Activated naive CD8-positive, alpha-beta T cell treated with anti-CD3 and anti-CD28 coated beads, Interleukin-2, amount 50 U/mL, for 24 hours (primary cell): ENCODE results near the gene PATL1.
A peak's percentile ranks its signal among the peaks of the same experiment; 100 is the strongest.
"Not testable (repeated sequence)": the region's sequence is repeated elsewhere in the genome, so short reads cannot be mapped to it uniquely, and the experiment has no call there.

Experiments
- ATAC-seq: fragments of 150-1000 bp; cut with Tn5 transposase; one replicate; pipeline ENCODE4 v1.10.0; 2021
- DNase-seq: peaks from one replicate; pipeline ENCODE4 v3.0.0; 2021
- H3K27ac Mint-ChIP-seq: one replicate; pipeline ENCODE4 v1.8.0; 2021; ENCODE audit warnings: mild to moderate bottlenecking, mixed read lengths
- H3K27me3 Mint-ChIP-seq: one replicate; pipeline ENCODE4 v1.8.0; 2021; ENCODE audit warnings: mixed read lengths
- H3K36me3 Mint-ChIP-seq: one replicate; pipeline ENCODE4 v1.8.0; 2021; ENCODE audit warnings: low read depth, mixed read lengths
- H3K4me1 Mint-ChIP-seq: one replicate; pipeline ENCODE4 v1.8.0; 2021; ENCODE audit warnings: mixed read lengths
- H3K4me3 Mint-ChIP-seq: one replicate; pipeline ENCODE4 v1.8.0; 2021; ENCODE audit warnings: mild to moderate bottlenecking, moderate library complexity, mixed read lengths
- H3K9me3 Mint-ChIP-seq: one replicate; pipeline ENCODE4 v1.8.0; 2021; ENCODE audit warnings: mixed read lengths

Gene PATL1

GRCh38 chr11:59659981-59660380 is 8.9 kb downstream of the PATL1 start:
- Mint-ChIP-seq H3K9me3 (no peaks in the 10 kb centered on the region), H3K27ac (no peak overlapping the region), H3K4me1 (peaks cover 23% of the 10 kb centered on the region), H3K4me3 (no peak overlapping the region), H3K36me3 (peaks cover 66% of the 10 kb centered on the region), H3K27me3 (no peaks in the 10 kb centered on the region)
- DNase-seq (no peak), ATAC-seq (no peak)

DNA sequence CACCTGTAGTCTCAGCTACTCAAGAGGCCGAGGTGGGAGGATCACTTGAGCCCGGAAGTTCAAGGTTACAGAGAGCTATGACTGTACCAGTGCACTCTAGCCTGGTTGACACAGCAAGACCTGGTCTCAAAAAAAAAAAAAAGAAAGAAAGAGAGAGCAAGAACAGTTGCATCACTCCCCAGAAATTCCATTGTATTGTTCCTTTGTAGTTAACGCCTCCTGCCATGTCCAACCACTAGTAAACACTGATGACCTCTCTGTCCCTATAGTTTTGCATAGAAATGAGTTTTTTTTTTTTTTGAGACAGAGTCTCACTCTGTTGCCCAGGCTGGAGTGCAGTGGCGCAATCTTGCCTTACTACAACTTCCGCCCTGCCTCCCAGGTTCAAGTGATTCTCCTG is 10.8 kb downstream of the PATL1 start:
- peaks cover 69% of the 10 kb centered on the region for H3K36me3 Mint-ChIP-seq
- no peaks in the 10 kb centered on the region for H3K9me3 Mint-ChIP-seq
- no peak overlapping the region for H3K4me3 Mint-ChIP-seq
- peaks cover 11% of the 10 kb centered on the region for H3K4me1 Mint-ChIP-seq
- H3K27ac Mint-ChIP-seq = no peak overlapping the region
- ATAC-seq (no peak), DNase-seq (no peak)
- H3K27me3 Mint-ChIP-seq = no peaks in the 10 kb centered on the region

GRCh38 chr11:59654893-59655292 is 13.9 kb downstream of the PATL1 start:
- Mint-ChIP-seq H3K27ac (no peak overlapping the region), H3K4me3 (no peak overlapping the region), H3K4me1 (no peaks in the 10 kb centered on the region), H3K9me3 (no peaks in the 10 kb centered on the region), H3K36me3 (peaks cover 80% of the 10 kb centered on the region), H3K27me3 (no peaks in the 10 kb centered on the region)
- DNase-seq (no peak), ATAC-seq (no peak)

GRCh38 chr11:59647245-59647980 is 21.4 kb downstream of the PATL1 start:
- H3K4me3 Mint-ChIP-seq = no peak overlapping the region
- H3K36me3 Mint-ChIP-seq = peaks cover 82% of the 10 kb centered on the region
- H3K27me3 Mint-ChIP-seq = no peaks in the 10 kb centered on the region
- no peaks in the 10 kb centered on the region for H3K4me1 Mint-ChIP-seq
- no peak for ATAC-seq
- no peak for DNase-seq
- H3K9me3 Mint-ChIP-seq = no peaks in the 10 kb centered on the region
- no peak overlapping the region for H3K27ac Mint-ChIP-seq

GRCh38 chr11:59644528-59644927 is 24.3 kb downstream of the PATL1 start:
- Mint-ChIP-seq H3K4me1 (no peaks in the 10 kb centered on the region), H3K27ac (no peak overlapping the region), H3K36me3 (peaks cover 77% of the 10 kb centered on the region), H3K27me3 (no peaks in the 10 kb centered on the region), H3K9me3 (no peaks in the 10 kb centered on the region), H3K4me3 (no peak overlapping the region)
- DNase-seq (no peak), ATAC-seq (no peak)

DNA sequence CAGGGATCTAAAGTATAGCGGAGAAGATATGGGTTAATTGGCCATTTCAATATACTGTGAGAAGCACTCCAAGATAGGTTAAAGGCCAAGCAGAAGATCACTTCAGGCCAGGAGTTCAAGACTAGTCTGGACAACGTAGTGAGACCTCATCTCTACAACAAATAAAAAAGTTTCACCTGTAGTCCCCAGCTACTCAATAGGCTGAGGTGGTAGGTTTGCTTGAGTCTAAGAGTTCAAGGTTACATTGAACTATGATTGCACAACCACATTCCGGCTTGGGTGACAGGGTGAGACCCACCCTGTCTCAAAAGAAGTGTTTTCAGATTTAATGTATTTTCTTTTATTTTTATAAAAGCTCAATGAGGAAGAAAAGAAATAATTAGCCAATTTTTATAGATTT is 25.4 kb downstream of the PATL1 start:
- Mint-ChIP-seq H3K27me3 (no peaks in the 10 kb centered on the region), H3K4me1 (no peaks in the 10 kb centered on the region), H3K4me3 (no peak overlapping the region), H3K9me3 (no peaks in the 10 kb centered on the region), H3K36me3 (peaks cover 78% of the 10 kb centered on the region), H3K27ac (no peak overlapping the region)
- no peak for ATAC-seq
- DNase-seq = no peak

GRCh38 chr11:59641156-59641555 is 27.7 kb downstream of the PATL1 start:
- Mint-ChIP-seq H3K9me3 (no peaks in the 10 kb centered on the region), H3K4me3 (no peak overlapping the region), H3K36me3 (peaks cover 81% of the 10 kb centered on the region), H3K4me1 (no peaks in the 10 kb centered on the region), H3K27ac (no peak overlapping the region), H3K27me3 (no peaks in the 10 kb centered on the region)
- ATAC-seq (no peak), DNase-seq (no peak)

DNA sequence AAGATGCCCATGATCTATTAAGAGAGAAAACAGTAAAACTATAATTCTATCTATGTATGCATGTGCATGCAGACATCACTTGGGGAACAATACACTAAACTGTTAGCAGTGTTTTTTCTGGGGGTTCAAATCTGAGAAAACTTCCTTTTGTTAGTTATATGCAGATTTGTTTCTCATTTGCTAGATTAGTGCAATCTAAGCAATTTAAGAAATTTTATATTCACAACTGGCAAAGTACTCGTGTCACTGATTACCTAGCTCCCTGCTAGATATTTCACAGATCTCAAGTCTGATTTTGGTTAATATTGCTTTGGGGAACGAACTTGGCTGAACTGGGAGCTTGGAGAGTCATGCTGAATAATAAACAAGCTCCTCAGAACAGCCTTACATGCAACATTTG is 38.3 kb downstream of the PATL1 start:
- no peak overlapping the region for H3K4me3 Mint-ChIP-seq
- no peak overlapping the region for H3K27ac Mint-ChIP-seq
- no peaks in the 10 kb centered on the region for H3K27me3 Mint-ChIP-seq
- DNase-seq (no peak), ATAC-seq (no peak)
- no peaks in the 10 kb centered on the region for H3K9me3 Mint-ChIP-seq
- no peaks in the 10 kb centered on the region for H3K4me1 Mint-ChIP-seq
- H3K36me3 Mint-ChIP-seq = peaks cover 5% of the 10 kb centered on the region

DNA sequence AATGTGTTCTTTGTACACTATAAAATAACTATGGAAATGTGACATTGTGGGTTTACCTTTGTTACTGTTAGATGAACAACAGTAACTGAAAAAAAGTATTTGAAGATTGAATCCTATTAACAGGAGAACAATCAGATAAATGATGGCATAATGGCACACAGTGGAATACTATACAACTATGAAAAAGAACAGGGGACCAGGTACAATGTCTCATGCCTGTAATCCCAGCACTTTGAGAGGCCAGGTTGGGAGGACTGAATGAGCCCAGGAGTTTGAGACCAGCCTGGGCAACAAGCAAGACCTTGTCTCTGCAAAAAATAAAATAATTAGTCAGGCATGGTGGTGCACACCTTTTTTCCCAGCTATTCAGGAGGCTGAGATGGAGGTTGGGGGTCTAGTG is 38.8 kb downstream of the PATL1 start:
- DNase-seq = no peak
- Mint-ChIP-seq H3K4me1 (no peaks in the 10 kb centered on the region), H3K27ac (no peak overlapping the region), H3K36me3 (peaks cover 3% of the 10 kb centered on the region), H3K4me3 (no peak overlapping the region), H3K27me3 (no peaks in the 10 kb centered on the region), H3K9me3 (no peaks in the 10 kb centered on the region)
- no peak for ATAC-seq

- H3K9me3 Mint-ChIP-seq, DNase-seq, H3K36me3 Mint-ChIP-seq, H3K27me3 Mint-ChIP-seq, H3K4me1 Mint-ChIP-seq, ATAC-seq, H3K27ac Mint-ChIP-seq, H3K4me3 Mint-ChIP-seq: not testable (repeated sequence)
Measured at GRCh38 chr11:59626969-59627368, 41.9 kb downstream of the PATL1 start.

DNA sequence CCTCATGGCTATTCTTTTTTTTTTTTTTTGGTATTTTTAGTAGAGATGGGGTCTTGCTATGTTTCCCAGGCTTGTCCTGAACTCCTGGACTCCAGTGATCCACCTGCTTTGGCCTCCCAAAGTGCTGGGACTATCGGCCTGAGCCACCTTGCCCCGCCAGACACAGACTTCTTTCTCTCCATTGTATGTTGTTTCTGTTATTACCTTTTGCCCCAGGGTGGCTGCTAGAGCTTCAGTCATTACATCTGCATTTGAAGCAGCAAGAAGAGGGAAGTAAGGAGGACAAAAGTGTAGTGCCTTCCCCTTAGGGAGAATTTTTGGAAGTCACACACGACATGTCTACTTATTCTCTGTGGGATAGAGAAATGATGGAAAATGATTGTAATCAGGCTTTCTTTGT is 43.1 kb downstream of the PATL1 start:
- Mint-ChIP-seq H3K4me3 (no peak overlapping the region), H3K27me3 (no peaks in the 10 kb centered on the region), H3K9me3 (no peaks in the 10 kb centered on the region), H3K36me3 (peaks cover 3% of the 10 kb centered on the region), H3K4me1 (no peaks in the 10 kb centered on the region), H3K27ac (no peak overlapping the region)
- ATAC-seq = no peak
- DNase-seq = no peak

- peaks cover 5% of the 10 kb centered on the region for H3K36me3 Mint-ChIP-seq
- H3K9me3 Mint-ChIP-seq = no peaks in the 10 kb centered on the region
- peaks cover 2% of the 10 kb centered on the region for H3K27me3 Mint-ChIP-seq
- peaks cover 40% of the 10 kb centered on the region for H3K4me1 Mint-ChIP-seq
- DNase-seq (no peak), ATAC-seq (no peak)
- H3K27ac Mint-ChIP-seq = no peak overlapping the region
- H3K4me3 Mint-ChIP-seq = no peak overlapping the region
Measured at GRCh38 chr11:59617876-59618275, 51.0 kb downstream of the PATL1 start.

DNA sequence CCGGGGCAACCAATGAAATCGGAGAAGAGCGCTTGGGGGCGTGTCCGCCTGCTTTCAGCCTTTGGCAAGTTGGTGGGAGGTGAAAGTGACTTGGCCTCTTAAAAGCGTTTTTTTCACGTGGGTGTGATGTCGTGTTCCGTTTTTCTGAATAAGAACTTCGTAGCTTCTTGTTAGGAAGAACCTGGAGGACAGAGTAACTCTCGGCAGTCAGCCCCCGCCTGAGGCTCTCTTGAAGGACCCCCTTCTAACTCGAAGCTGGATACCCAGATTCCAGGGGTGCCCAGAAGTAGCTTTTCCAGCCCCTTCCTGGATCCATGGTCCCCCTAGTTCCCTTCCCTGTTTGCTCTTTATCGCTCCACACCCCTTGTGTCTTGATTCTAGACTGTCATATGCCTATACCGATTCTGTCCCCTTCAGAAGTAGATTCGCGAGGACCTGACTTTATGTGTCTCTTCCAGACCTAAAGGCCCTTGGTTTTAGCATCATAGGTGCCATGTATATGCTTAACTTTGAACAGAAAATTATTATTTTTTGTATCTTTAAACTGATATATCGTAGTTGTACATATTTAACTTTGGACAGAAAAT is 52.3 kb downstream of the PATL1 start:
- H3K4me1 Mint-ChIP-seq = peaks cover 54% of the 10 kb centered on the region
- H3K36me3 Mint-ChIP-seq = peaks cover 8% of the 10 kb centered on the region
- no peak for DNase-seq

DNA sequence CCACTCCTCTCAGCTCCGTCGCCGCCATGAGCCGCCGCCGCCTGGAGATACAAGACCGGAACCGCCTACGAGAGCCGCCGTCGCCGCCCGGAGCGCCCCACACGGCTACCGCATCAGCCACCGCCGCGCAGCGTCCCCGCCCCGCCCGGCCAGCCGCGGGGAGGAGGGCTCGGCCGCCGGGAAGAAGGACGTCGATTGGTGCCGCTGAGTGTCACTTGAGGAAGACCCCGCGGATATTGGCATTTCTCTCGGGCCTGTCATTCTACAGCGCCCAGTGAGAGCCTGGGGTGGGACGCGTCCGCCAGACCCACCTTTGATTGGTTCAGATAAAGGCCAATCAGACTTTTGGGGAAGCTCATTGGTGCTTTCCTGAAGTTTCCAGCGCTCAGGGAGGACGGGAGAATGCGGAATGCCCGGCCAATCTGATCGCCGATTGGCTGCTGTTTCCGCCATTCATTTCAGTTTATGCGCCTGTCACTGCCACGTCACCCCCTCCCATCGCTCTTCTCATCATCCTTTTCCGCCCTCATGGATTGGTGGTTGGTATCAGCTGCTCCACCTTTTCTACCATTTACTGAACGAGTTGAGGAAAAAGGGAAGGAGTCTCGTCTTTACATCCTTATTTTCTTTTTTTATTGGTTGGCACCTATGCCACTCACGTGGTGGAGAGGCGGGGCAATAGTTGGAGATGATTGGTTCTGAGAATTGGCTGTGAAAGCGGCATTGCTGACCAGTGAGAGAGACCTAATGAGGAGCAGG is 53.0 kb downstream of the PATL1 start, which contains the start of gene OSBP:
Gene OSBP, minus strand, starts transcription at position 138 of the 759 bp plus-strand sequence. Its CDS starts 110 bp downstream, at position 28.
- H3K9me3 Mint-ChIP-seq = no peaks in the 10 kb centered on the region
- H3K4me1 Mint-ChIP-seq = peaks cover 57% of the 10 kb centered on the region
- peak within 1 kb of the TSS; percentile 98 for H3K27ac Mint-ChIP-seq
- DNase-seq = peak; percentile 96
- peaks cover 8% of the 10 kb centered on the region for H3K36me3 Mint-ChIP-seq
- peaks cover 2% of the 10 kb centered on the region for H3K27me3 Mint-ChIP-seq
- ATAC-seq = peak; percentile 92
- H3K4me3 Mint-ChIP-seq = peak within 1 kb of the TSS; percentile 98

More for the DNA sequence above, 52.3 kb downstream of the PATL1 start:
- no peak for ATAC-seq
- Mint-ChIP-seq H3K9me3 (no peaks in the 10 kb centered on the region), H3K27ac (peak overlapping the region; percentile 98), H3K27me3 (peaks cover 2% of the 10 kb centered on the region), H3K4me3 (peak overlapping the region; percentile 98)

- Mint-ChIP-seq H3K4me3 (peak overlapping the region; percentile 98), H3K4me1 (peaks cover 62% of the 10 kb centered on the region), H3K9me3 (no peaks in the 10 kb centered on the region), H3K36me3 (peaks cover 10% of the 10 kb centered on the region), H3K27me3 (peaks cover 2% of the 10 kb centered on the region), H3K27ac (peak overlapping the region; percentile 98)
- ATAC-seq (peak; percentile 12), DNase-seq (peak; percentile 50)
Measured at GRCh38 chr11:59615120-59615636, 53.7 kb downstream of the PATL1 start.
